GM12875 (cell line): ENCODE data around the gene TAF4B.
A peak's percentile ranks its signal among the peaks of the same experiment; 100 is the strongest.

Experiments used
- H3K4me3 ChIP-seq: one replicate; pipeline ENCODE4 v1.5.1; 2011; ENCODE audit warnings: low read depth, low read length, control low read depth
- CTCF ChIP-seq: IDR thresholded peaks from 2 replicates; pipeline ENCODE4 v1.5.1; 2011; ENCODE audit warnings: low read depth, mild to moderate bottlenecking, control low read depth, inconsistent platforms, low read length, moderate library complexity, borderline replicate concordance; ENCODE audit not compliant: insufficient read depth

TAF4B gene

GRCh38 chr18:26405190-26405801, 179.1 kb downstream of the TAF4B start:
- TF ChIP-seq CTCF: peak; percentile 64
- no peak overlapping the region for H3K4me3 ChIP-seq

GRCh38 chr18:26406324-26406723, 180.1 kb downstream of the TAF4B start:
- no peak for TF ChIP-seq CTCF
- no peak overlapping the region for H3K4me3 ChIP-seq

- no peak overlapping the region for H3K4me3 ChIP-seq
Measured at GRCh38 chr18:26406854-26407517, 180.7 kb downstream of the TAF4B start.

GRCh38 chr18:26407736-26408601, 181.7 kb downstream of the TAF4B start:
- TF ChIP-seq CTCF: no peak
- no peak overlapping the region for H3K4me3 ChIP-seq

More at GRCh38 chr18:26406854-26407517, 180.7 kb downstream of the TAF4B start:
- no peak for TF ChIP-seq CTCF

- TF ChIP-seq CTCF: no peak
Measured at GRCh38 chr18:26409091-26409490, 182.8 kb downstream of the TAF4B start.

GRCh38 chr18:26414901-26415440, 188.7 kb downstream of the TAF4B start:
- no peak for TF ChIP-seq CTCF
- no peak overlapping the region for H3K4me3 ChIP-seq

More at GRCh38 chr18:26409091-26409490, 182.8 kb downstream of the TAF4B start:
- H3K4me3 ChIP-seq: no peak overlapping the region
